Panc1 (cell line): ENCODE measurements around the gene SULF2. TPM values are rescaled to one million over a fixed set of nuclear protein-coding genes. Genes with fewer than 3 reads are reported as not detected.

Source experiments
- ATAC-seq: fragments of 200-7000 bp; cut with Tn5 transposase; 2 replicates; pipeline ENCODE4 v1.9.1; 2020; ENCODE audit warnings: mild to moderate bottlenecking, moderate library complexity
- BruUV-seq: library from RNA; stranded (reverse); fragments of 400-500 nt; replicated peaks from 2 replicates; lab custom pipeline; 2021; lab: Mats Ljungman, UMichigan
- CTCF ChIA-PET: fragments of 300-600 bp; sonication (Branson Sonifier 250); formaldehyde crosslinking; loops from one replicate; lab custom pipeline; 2022; ENCODE audit warnings: antibody characterized with exemption; lab: Charles Lee
- POLR2A ChIA-PET: fragments of 300-600 bp; sonication (Branson Sonifier 250); formaldehyde crosslinking; loops from one replicate; lab custom pipeline; 2022; ENCODE audit warnings: antibody characterized with exemption; lab: Charles Lee
- DNase-seq: peaks from one replicate; pipeline ENCODE4 v3.0.0-alpha.2; 2010; ENCODE audit warnings: low read depth, low spot score
- H3K27ac ChIP-seq: 2 replicates; pipeline ENCODE4 v1.5.1; 2011; ENCODE audit warnings: mild to moderate bottlenecking, low read length, inconsistent platforms
- H3K27me3 ChIP-seq: fragments of 200-500 bp; sonication (Bioruptor generic); 2 replicates; pipeline ENCODE4 v1.6.0; 2014; ENCODE audit warnings: low read length, inconsistent platforms; ENCODE audit not compliant: control insufficient read depth, insufficient read depth
- H3K36me3 ChIP-seq: fragments of 200-500 bp; sonication (Bioruptor generic); 2 replicates; pipeline ENCODE4 v1.5.1; 2014; ENCODE audit warnings: inconsistent platforms, mild to moderate bottlenecking, low read length, moderate library complexity; ENCODE audit not compliant: control insufficient read depth, insufficient read depth
- H3K4me1 ChIP-seq: 2 replicates; pipeline ENCODE4 v1.5.1; 2011; ENCODE audit warnings: inconsistent platforms, mild to moderate bottlenecking, low read length, moderate library complexity; ENCODE audit not compliant: control insufficient read depth, insufficient read depth
- H3K4me3 ChIP-seq, 2 experiments: 2 replicates each; pipeline ENCODE4 v1.5.1; 2011 to 2012; ENCODE audit warnings: low read depth in 2 of 2, low read length in 2 of 2, mild to moderate bottlenecking in 2 of 2, inconsistent platforms in 1 of 2, moderate library complexity in 1 of 2
- H3K9me3 ChIP-seq: fragments of 200-500 bp; sonication (Bioruptor generic); 2 replicates; pipeline ENCODE4 v1.5.1; 2014; ENCODE audit warnings: low read depth, mild to moderate bottlenecking, inconsistent platforms, low read length, moderate library complexity; ENCODE audit not compliant: control insufficient read depth, insufficient read depth
- POLR2AphosphoS5 ChIP-seq: IDR thresholded peaks from 2 replicates; pipeline ENCODE4 v1.6.1; 2012; ENCODE audit warnings: mild to moderate bottlenecking, low read depth, low read length, moderate library complexity
- SIN3A ChIP-seq: IDR thresholded peaks from 2 replicates; pipeline ENCODE4 v1.6.1; 2012; ENCODE audit warnings: low read depth, mild to moderate bottlenecking, low read length, moderate library complexity, borderline replicate concordance; ENCODE audit not compliant: insufficient read depth
- TCF7L2 ChIP-seq: IDR thresholded peaks from 2 replicates; pipeline ENCODE4 v1.6.1; 2011; ENCODE audit warnings: mild to moderate bottlenecking, low read depth, low read length, inconsistent platforms
- in situ Hi-C: cut with HindIII; loops from 2 replicates; pipeline ENCODE4 v1.10.0; 2016; ENCODE audit warnings: low sequenced_read_pairs, low pct_unique_long_range_greater_than_20kb
- intact Hi-C: fragments of 100-400 bp; cut with micrococcal nuclease; formaldehyde crosslinking; loops from one replicate; pipeline ENCODE4 v1.10.0; 2022; ENCODE audit not compliant: unreplicated experiment
- total RNA-seq: library from RNA; stranded (reverse); gene quantifications from one replicate; pipeline ENCODE4 v1.2.1, GENCODE V29; 2021; ENCODE audit not compliant: unreplicated experiment
- TF ChIP-seq, protein P1 (sequence below), 2 experiments: IDR thresholded peaks; 2 replicates each; pipeline ENCODE4 v1.6.1; 2011 to 2012; ENCODE audit warnings: low read depth in 2 of 2, control low read depth in 1 of 2, low read length in 1 of 2, mild to moderate bottlenecking in 1 of 2, moderate library complexity in 1 of 2; ENCODE audit not compliant: insufficient read depth in 1 of 2
- TF ChIP-seq, protein P2 (sequence below): fragments of 450-650 bp; IDR thresholded peaks from 2 replicates; pipeline ENCODE4 v1.5.1; 2017; ENCODE audit warnings: mild to moderate bottlenecking

SULF2 gene
- total RNA-seq, 1 experiment from 2014 or later = 1.4 TPM

DNA sequence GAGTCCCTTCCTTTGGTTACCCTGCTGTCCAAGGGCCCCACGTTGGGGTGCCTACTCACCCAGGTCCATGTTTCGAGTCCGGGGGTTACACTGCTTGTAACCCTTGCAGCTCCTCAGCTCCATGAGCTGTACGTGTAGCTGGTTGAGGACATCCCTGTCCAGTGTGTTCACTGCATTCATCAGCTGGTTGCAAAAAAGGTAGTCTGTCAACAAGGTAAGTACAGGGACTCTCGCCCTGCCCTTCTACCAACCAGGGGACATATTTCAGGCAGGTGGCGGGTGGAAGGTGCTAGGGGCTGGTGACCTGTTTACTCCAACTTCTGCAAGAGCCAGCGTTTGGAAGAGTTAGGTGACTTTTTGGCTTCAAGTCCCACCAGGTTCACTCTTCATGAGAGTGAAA is 123.6 kb downstream of the SULF2 start:
- DNase-seq = no peak
- no peaks in the 10 kb centered on the region for H3K27me3 ChIP-seq
- H3K36me3 ChIP-seq = no peaks in the 10 kb centered on the region; the same call in 1 of the 2 replicates
- TF ChIP-seq TCF7L2 (no peak), SIN3A (no peak), POLR2AphosphoS5 (no peak)
- TF ChIP-seq, protein P1, sequence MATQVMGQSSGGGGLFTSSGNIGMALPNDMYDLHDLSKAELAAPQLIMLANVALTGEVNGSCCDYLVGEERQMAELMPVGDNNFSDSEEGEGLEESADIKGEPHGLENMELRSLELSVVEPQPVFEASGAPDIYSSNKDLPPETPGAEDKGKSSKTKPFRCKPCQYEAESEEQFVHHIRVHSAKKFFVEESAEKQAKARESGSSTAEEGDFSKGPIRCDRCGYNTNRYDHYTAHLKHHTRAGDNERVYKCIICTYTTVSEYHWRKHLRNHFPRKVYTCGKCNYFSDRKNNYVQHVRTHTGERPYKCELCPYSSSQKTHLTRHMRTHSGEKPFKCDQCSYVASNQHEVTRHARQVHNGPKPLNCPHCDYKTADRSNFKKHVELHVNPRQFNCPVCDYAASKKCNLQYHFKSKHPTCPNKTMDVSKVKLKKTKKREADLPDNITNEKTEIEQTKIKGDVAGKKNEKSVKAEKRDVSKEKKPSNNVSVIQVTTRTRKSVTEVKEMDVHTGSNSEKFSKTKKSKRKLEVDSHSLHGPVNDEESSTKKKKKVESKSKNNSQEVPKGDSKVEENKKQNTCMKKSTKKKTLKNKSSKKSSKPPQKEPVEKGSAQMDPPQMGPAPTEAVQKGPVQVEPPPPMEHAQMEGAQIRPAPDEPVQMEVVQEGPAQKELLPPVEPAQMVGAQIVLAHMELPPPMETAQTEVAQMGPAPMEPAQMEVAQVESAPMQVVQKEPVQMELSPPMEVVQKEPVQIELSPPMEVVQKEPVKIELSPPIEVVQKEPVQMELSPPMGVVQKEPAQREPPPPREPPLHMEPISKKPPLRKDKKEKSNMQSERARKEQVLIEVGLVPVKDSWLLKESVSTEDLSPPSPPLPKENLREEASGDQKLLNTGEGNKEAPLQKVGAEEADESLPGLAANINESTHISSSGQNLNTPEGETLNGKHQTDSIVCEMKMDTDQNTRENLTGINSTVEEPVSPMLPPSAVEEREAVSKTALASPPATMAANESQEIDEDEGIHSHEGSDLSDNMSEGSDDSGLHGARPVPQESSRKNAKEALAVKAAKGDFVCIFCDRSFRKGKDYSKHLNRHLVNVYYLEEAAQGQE (IDR thresholded peaks at IDR 0.05; ENCODE audit: insufficient read depth in 1 of 2, low read depth in 2 of 2, low read length in 1 of 2) = no peak
- TF ChIP-seq, protein P2, sequence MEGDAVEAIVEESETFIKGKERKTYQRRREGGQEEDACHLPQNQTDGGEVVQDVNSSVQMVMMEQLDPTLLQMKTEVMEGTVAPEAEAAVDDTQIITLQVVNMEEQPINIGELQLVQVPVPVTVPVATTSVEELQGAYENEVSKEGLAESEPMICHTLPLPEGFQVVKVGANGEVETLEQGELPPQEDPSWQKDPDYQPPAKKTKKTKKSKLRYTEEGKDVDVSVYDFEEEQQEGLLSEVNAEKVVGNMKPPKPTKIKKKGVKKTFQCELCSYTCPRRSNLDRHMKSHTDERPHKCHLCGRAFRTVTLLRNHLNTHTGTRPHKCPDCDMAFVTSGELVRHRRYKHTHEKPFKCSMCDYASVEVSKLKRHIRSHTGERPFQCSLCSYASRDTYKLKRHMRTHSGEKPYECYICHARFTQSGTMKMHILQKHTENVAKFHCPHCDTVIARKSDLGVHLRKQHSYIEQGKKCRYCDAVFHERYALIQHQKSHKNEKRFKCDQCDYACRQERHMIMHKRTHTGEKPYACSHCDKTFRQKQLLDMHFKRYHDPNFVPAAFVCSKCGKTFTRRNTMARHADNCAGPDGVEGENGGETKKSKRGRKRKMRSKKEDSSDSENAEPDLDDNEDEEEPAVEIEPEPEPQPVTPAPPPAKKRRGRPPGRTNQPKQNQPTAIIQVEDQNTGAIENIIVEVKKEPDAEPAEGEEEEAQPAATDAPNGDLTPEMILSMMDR = no peak
- BruUV-seq = no TSS peak
- no peaks in the 10 kb centered on the region for H3K9me3 ChIP-seq
- no peak overlapping the region for H3K4me3 ChIP-seq
- ATAC-seq = no peak
- intact Hi-C loops = loop anchor here (5.0 kb wide), 1 partner anchor 961 kb away; no protein-coding TSS in a partner anchor
- CTCF ChIA-PET = interaction anchor here (1.3 kb wide), 1 partner anchor 959 kb away, joined by 3 read pairs; no protein-coding TSS in a partner anchor
- peaks cover 3% of the 10 kb centered on the region; the same call in 1 of the 2 replicates for H3K4me1 ChIP-seq
- in situ Hi-C loops = no loop called here
- no peak overlapping the region for H3K27ac ChIP-seq
- POLR2A ChIA-PET = no interaction called here

DNA sequence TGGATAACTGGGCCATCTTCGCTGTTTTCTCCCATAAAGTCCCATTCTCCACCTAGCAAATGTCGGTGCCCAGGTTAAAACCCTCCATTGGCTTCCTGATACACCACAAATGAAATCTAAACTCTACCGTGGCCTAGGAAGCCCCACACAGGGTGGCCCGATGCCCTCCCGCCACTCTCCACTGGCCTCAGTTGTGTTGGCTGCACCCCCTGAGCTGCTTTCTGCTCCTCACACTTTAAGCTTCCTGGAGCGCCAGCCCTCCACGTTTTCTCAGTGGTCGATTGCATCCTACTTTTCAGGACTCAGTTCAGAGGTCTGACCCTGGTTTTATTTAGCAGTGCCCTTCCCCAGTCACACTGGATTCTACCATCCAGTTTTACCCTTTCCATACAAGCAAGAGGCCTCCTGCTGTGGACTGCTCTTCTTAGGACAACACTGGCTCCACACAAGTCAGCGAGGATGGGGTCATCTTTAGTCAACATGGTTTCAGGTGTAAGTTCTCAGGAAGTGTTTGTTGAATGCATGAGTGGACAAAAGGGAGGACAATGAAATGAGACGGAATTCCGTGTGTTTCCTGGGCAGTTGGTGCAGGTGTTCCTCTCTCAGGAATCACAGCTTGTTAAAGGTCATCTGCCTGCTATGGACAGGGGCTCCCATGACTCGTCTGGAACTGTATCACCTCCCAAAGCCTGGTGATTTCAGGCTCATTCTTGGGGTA is 124.1 kb downstream of the SULF2 start:
- in situ Hi-C loops = no loop called here
- intact Hi-C loops = loop anchor here (5.0 kb wide), 1 partner anchor 961 kb away; no protein-coding TSS in a partner anchor
- Histone ChIP-seq H3K36me3 (peaks cover 2% of the 10 kb centered on the region), H3K27me3 (no peaks in the 10 kb centered on the region), H3K9me3 (no peaks in the 10 kb centered on the region), H3K4me3 (no peak overlapping the region), H3K27ac (no peak overlapping the region), H3K4me1 (peaks cover 3% of the 10 kb centered on the region; the same call in 1 of the 2 replicates)
- POLR2A ChIA-PET = no interaction called here
- BruUV-seq = no TSS peak
- ATAC-seq (no peak), DNase-seq (no peak)
- TF ChIP-seq POLR2AphosphoS5 (no peak), TCF7L2 (no peak)
- TF ChIP-seq, protein P2 = no peak
- TF ChIP-seq, protein P1 (IDR thresholded peaks at IDR 0.05; ENCODE audit: insufficient read depth in 1 of 2, low read depth in 2 of 2, low read length in 1 of 2) = no peak
- CTCF ChIA-PET = interaction anchor here (0.6 to 1.3 kb wide), 2 partner anchors 536 to 959 kb away, joined by 3 read pairs; no protein-coding TSS in a partner anchor
